GM21717 (cell line): ENCODE results near the gene SYNJ1.
"Not testable (repeated sequence)": the region's sequence is repeated elsewhere in the genome, so short reads cannot be mapped to it uniquely, and the experiment has no call there.

Experiments used
- ATAC-seq: cut with Tn5 transposase; IDR thresholded peaks from one replicate; pipeline ENCODE4 v1.9.1; 2021; ENCODE audit warnings: mild to moderate bottlenecking, moderate library complexity; ENCODE audit not compliant: unreplicated experiment

The SYNJ1 gene

GRCh38 chr21:32727687-32728455 is at the start of gene SYNJ1:
Gene SYNJ1 (minus strand): TSS chr21:32728013. CDS start chr21:32726895, 1,118 bp downstream.
- ATAC-seq, result peak; percentile 84

GRCh38 chr21:32777269-32777668 is 49.5 kb upstream of the SYNJ1 start:
- ATAC-seq, result no peak

GRCh38 chr21:32776743-32777142 is 48.9 kb upstream of the SYNJ1 start:
- no peak for ATAC-seq

- not testable (repeated sequence) for ATAC-seq
Observed at GRCh38 chr21:32773048-32773344, 45.2 kb upstream of the SYNJ1 start.

GRCh38 chr21:32772281-32773047 is 44.7 kb upstream of the SYNJ1 start:
- no peak for ATAC-seq

- ATAC-seq, result peak; percentile 32
Observed at GRCh38 chr21:32770871-32771523, 43.2 kb upstream of the SYNJ1 start.

- no peak for ATAC-seq
Observed at GRCh38 chr21:32768530-32768929, 40.7 kb upstream of the SYNJ1 start.

GRCh38 chr21:32765058-32765457 is 37.2 kb upstream of the SYNJ1 start:
- ATAC-seq, result no peak

- ATAC-seq, result no peak
Observed at GRCh38 chr21:32764186-32764585, 36.4 kb upstream of the SYNJ1 start.

- no peak for ATAC-seq
Observed at GRCh38 chr21:32757804-32758203, 30.0 kb upstream of the SYNJ1 start.

- no peak for ATAC-seq
Observed at GRCh38 chr21:32756096-32756495, 28.3 kb upstream of the SYNJ1 start.

GRCh38 chr21:32753818-32754585 is 26.2 kb upstream of the SYNJ1 start:
- no peak for ATAC-seq

GRCh38 chr21:32750405-32750804 is 22.6 kb upstream of the SYNJ1 start:
- ATAC-seq, result no peak

- no peak for ATAC-seq
Observed at GRCh38 chr21:32749662-32750061, 21.8 kb upstream of the SYNJ1 start.

- no peak for ATAC-seq
Observed at GRCh38 chr21:32748529-32748928, 20.7 kb upstream of the SYNJ1 start.

- ATAC-seq, result no peak
Observed at GRCh38 chr21:32747396-32747795, 19.6 kb upstream of the SYNJ1 start.

GRCh38 chr21:32746711-32747110 is 18.9 kb upstream of the SYNJ1 start:
- ATAC-seq, result not testable (repeated sequence)

- no peak for ATAC-seq
Observed at GRCh38 chr21:32742396-32742795, 14.6 kb upstream of the SYNJ1 start.

- no peak for ATAC-seq
Observed at GRCh38 chr21:32741336-32741735, 13.5 kb upstream of the SYNJ1 start.

GRCh38 chr21:32739946-32740345 is 12.1 kb upstream of the SYNJ1 start:
- ATAC-seq, result no peak

- not testable (repeated sequence) for ATAC-seq
Observed at GRCh38 chr21:32736083-32736482, 8.3 kb upstream of the SYNJ1 start.
